NCI-H1694 treated with DMSO at 0.1 percent for 48 hours (cell line): ENCODE data around the gene NFIB.

Experiments
- DNase-seq: peaks from one replicate; lab custom pipeline; 2025; lab: John Stamatoyannopoulos, UW

NFIB gene

DNA sequence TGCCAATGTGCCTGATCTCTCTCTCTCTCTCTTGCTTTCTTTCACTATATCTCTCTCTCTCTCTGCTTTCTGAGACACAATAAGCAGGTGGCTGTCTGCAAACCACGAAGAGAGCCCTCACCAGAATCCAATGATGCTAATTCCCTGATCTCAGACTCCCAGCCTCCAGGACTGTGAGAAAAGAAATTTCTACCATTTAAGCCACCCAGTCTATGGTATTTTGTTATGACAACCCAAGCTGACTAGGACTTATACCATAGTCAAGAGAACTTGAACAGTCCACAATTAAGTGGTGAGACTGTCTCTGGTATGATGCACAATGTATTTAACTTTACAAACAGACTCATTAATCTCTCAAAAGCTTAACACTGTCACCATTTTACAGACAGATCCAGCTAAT lies 67.0 kb downstream of the NFIB start:
- no peak for DNase-seq

- no peak for DNase-seq
Observed at GRCh38 chr9:14245901-14246525, 67.9 kb downstream of the NFIB start.

- no peak for DNase-seq
Observed at GRCh38 chr9:14243514-14244042, 70.4 kb downstream of the NFIB start.

- no peak for DNase-seq
Observed at GRCh38 chr9:14242150-14242805, 71.7 kb downstream of the NFIB start.

DNA sequence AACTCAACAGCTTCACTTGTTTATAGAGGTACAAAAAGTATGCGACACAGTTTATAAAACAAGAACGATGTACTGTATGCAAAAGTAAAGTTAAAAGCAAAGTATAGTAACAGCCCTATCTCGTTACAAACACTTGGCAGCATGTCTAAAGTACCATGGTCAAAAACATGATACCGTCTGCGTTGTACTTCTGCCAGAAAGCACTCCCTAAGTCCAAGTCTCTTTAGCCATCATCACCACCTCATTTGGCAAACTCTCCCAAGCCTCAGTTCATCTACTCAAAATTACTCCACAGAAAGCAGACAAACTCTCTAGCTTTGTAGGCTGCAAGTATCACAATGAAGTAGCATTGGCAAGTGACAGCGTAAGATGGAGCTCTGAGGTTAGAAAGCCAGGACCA lies 73.4 kb downstream of the NFIB start:
- no peak for DNase-seq

DNA sequence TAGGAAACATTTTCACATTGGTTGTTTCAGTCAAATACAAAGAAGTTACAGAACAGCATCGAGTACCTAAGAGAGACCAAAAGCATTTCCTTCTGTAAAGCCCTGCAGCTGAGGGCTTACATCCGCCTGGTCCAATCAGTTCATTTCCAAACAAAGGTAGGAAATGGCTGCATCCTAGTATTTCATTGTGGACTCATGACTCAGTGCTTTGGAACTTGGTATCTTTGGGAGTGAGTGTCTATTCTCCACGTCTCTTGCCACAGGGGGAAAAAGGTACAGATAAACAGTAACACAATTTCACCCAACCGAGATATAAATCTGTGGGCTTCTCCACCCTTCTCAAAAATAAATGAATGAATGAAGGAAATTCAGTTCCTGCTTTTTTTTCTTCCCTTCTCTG lies 75.4 kb downstream of the NFIB start:
- no peak for DNase-seq

DNA sequence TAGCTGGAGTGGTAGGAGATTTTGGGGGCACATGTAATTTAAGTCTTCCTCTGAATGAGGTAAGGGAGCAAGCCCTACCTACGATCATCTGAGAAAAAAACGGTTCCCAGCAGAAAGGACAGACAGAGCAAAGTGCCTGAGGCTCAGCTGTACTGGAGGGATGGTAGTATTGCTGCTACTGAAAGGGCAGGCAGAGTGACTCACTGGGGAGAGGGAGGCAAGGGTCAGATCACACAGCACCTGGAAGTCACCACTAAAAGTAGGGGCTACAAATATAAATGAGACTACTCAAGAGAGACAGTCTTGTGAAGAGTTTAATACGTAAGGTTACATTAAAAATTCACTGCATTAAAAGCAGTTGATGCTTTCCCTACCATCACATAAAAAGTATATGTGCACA lies 75.9 kb downstream of the NFIB start:
- DNase-seq = no peak

DNA sequence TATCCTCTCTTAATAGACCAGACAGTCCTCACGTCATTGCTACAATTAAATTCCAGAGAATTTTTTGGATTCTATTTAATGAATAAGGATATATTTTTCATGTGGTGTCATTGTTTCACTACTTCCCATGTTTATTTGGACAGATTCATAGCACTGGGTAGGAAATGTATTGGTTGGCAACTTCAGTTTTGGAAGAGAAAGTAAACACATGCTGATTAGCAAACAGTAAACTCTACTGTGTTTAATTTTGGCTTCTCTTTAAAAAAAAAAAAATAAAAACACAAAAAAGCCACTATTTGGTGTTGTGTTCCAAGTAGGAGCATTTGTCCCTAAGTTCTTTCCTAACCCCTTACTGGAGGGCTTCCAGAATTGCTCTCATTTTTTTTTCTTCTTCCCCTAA lies 77.3 kb downstream of the NFIB start:
- no peak for DNase-seq

GRCh38 chr9:14232111-14232510 lies 81.8 kb downstream of the NFIB start:
- no peak for DNase-seq

DNA sequence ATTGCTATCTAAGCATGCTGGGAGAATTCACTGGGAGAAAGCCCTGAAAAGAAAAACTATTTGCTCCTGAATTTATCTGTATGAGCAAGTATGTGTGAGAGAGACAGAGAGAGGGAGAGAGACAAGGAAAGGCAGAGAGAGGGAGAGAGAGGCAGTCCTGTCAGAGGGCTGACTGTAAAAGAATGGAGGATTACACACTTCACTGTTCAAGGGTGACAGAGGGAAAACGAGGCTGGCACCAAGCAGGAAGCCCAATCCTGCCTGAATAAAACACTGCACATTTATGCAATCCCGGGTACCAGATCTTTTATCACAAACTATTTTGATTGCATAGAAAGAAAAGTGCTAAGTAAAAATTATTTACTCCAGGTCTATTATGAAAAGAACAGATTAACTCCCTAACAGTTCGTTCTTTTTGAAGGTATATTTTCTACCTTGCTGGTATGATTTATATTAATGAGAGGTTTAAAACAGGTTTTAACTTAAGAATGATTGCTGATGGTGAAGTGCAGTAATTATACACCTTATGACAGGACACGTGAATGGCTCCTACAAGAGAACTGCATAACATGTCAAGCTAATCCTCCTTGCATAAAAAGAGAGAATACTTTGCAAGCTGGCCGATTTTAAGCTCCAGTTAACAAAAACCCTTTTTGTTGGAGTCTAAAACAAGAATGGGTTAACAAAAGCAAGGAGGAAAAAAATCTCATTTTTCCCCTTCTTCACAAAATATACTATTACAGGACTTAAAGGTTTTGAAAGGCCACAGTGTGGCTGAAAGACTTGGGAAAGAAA lies 82.5 kb downstream of the NFIB start:
- DNase-seq = no peak

GRCh38 chr9:14228602-14229001 lies 85.3 kb downstream of the NFIB start:
- no peak for DNase-seq

- no peak for DNase-seq
Observed at GRCh38 chr9:14226855-14227532, 86.9 kb downstream of the NFIB start.

- DNase-seq = no peak
Observed at GRCh38 chr9:14223081-14223480, 90.9 kb downstream of the NFIB start.

- DNase-seq = no peak
Observed at GRCh38 chr9:14222149-14222835, 91.6 kb downstream of the NFIB start.

DNA sequence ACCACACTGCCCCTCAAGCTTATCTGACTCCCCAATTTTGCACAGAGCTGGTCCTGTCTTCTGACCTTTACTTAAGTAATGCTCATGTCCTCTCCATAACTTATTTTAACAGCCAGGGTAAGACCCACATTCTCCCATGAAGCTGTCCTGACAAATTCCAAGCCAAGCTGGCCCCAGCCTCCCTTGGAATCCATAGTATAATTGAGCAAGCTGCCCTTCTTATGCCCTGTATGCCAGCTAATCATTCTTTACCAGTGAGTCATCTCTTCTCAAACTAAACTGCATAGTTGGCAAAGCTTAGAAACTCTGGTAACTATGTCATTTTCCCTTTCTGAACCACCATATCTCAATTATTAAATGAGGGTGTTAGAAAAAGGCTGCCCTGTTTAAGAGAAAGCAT lies 92.4 kb downstream of the NFIB start:
- DNase-seq = no peak

- no peak for DNase-seq
Observed at GRCh38 chr9:14221119-14221518, 92.8 kb downstream of the NFIB start.

DNA sequence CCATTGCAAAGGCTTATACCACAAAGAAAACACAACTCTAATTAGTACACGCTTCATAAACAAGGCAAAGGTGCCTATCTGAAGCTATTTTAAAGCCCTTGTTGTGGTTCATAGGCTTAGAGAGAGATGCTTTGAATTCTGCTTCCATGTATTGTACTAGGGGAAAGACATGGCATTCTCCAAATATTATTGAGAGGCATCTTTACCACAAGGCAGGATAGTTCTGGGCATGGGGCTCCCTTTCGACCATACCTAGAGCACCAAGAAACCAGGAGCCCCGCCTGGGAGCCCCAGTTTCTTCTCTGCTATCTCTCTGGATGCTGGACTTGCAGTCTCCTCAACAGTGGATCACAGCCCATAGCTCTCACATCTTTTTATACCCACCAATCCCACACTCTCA lies 93.7 kb downstream of the NFIB start:
- no peak for DNase-seq

- no peak for DNase-seq
Observed at GRCh38 chr9:14219850-14220249, 94.1 kb downstream of the NFIB start.

DNA sequence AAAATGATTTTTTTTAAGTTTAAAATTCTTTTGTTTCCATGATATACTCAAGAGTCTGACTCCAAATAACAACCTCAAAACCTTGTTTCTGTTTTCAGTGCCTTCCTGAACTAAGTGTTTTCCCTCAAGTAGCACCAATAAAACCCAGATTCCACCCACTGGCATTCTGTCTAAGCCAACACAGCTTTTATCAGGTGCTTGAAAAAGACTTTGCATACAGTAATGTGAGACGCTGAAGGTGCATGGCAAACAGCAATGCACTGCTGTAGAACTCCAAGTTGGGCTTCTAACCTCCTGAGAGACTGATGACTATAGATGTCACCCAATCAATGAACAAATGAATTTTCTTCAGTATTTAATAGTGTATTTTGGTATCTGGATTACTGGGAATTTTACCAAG lies 95.7 kb downstream of the NFIB start:
- DNase-seq = no peak

DNA sequence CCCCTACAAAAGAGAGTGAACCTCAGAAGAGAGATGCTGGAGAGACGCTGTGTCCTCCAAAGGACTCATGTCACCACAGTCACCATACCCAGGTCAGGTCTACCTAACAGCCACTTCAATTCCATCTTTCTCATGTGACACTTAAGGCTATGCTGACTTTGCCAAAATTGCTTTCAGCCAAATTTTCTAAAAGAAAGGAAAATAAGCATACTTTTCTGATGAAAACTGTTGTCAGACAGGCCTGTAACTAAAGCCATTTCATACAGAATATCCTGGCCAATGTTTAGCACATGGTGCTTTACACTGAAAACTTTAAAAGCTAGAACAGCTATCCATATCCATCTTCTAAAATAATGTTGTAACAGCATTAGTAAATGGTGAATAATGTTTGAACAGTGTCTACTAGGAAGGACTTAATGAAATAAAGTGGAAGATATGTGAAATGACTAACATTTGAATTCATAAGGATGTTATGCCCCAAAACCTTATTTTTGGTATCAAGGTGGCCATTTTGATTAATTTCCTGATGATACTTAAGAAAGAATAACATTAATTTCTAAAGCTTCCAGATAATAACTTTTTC lies 97.2 kb downstream of the NFIB start:
- DNase-seq = no peak

- no peak for DNase-seq
Observed at GRCh38 chr9:14215614-14216013, 98.3 kb downstream of the NFIB start.

DNA sequence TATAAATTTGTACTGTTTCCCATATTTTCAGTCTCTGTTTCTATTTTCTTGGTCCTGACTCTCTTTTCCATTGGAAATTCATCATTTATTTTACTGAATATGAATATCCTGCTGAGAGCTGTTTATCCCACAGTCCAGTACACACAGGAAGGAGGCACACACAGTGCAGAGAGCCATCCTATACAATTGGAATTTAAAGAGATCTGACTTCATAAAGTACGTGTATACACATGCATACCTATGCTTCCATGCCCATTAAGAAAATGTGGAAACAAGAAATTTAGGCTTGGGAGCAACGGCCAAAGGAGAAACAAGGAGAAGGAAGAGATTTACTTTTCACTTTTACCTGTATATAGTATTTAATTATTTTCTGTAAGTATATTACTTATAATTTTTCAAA lies 99.2 kb downstream of the NFIB start:
- DNase-seq = no peak
